ENCODE results near the gene OLA1.
A peak's percentile ranks its signal among the peaks of the same experiment; 100 is the strongest.

- TF ChIP-seq, protein P1, sequence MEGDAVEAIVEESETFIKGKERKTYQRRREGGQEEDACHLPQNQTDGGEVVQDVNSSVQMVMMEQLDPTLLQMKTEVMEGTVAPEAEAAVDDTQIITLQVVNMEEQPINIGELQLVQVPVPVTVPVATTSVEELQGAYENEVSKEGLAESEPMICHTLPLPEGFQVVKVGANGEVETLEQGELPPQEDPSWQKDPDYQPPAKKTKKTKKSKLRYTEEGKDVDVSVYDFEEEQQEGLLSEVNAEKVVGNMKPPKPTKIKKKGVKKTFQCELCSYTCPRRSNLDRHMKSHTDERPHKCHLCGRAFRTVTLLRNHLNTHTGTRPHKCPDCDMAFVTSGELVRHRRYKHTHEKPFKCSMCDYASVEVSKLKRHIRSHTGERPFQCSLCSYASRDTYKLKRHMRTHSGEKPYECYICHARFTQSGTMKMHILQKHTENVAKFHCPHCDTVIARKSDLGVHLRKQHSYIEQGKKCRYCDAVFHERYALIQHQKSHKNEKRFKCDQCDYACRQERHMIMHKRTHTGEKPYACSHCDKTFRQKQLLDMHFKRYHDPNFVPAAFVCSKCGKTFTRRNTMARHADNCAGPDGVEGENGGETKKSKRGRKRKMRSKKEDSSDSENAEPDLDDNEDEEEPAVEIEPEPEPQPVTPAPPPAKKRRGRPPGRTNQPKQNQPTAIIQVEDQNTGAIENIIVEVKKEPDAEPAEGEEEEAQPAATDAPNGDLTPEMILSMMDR (optimal IDR thresholded peaks at IDR 0.05 in 1 of 3, IDR thresholded peaks at IDR 0.05 in 1 of 3, conservative IDR thresholded peaks at IDR 0.05 in 1 of 3; ENCODE audit: extremely low read depth in 1 of 3, insufficient read depth in 2 of 3, low read length in 3 of 3) = peak in 1 of 3 experiments; percentile 19
- TF ChIP-seq EZH2 (IDR thresholded peaks at IDR 0.05; ENCODE audit: low read length) = no peak
Measured at GRCh38 chr2:174076040-174076439, 172.3 kb downstream of the OLA1 start.

Data from keratinocyte (primary cell).